GM21825 (cell line): ENCODE results near the gene CTSA.

ENCODE experiments used
- ATAC-seq: cut with Tn5 transposase; IDR thresholded peaks from one replicate; pipeline ENCODE4 v1.9.1; 2021; ENCODE audit warnings: mild to moderate bottlenecking, moderate library complexity; ENCODE audit not compliant: unreplicated experiment

CTSA gene

GRCh38 chr20:45890985-45891983 is at the start of gene CTSA, which contains the start of gene NEURL2:
TSS of gene CTSA (plus strand) at chr20:45891335. CDS start at chr20:45891569, 234 bp downstream.
TSS of gene NEURL2 (minus strand) at chr20:45891208. CDS start at chr20:45890991, 217 bp downstream.
- ATAC-seq, result peak; percentile 59

DNA sequence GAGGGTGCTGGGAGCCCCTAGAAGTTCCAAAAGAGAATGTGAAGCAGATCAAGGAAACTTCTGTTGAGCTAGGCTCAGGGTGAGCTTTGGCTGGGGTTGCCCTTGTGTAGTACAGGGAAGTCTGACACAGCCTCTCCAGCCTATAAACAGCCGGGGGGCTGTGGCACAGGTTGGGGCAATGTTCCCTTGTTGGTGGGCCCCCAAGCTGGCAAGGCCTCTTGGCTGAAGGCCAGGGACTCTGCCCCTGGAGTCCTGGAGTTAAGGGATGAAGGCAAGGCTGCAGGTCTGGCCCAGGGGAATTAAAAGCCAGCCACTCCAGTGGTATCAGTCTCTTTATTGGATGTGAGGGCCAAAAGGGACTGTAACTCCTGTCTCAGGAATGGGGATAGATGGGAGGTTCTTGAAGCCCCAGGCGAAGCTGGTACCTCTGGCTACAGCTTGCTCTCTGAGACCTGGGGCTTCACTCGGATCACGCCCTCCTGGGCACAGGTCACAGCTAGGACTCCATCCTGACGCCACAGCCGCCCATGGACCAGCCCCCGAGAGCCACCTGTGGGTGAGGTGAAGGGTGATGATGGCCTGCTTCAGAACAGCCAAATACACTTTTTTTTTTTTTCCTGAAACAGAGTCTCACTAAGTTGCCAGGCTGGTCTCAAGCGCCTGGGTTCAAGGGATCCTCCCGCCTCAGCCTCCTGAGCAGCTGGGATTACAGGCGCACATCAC is 49.6 kb upstream of the CTSA start:
- ATAC-seq, result no peak

GRCh38 chr20:45842169-45842812 is 48.8 kb upstream of the CTSA start:
- ATAC-seq, result no peak

DNA sequence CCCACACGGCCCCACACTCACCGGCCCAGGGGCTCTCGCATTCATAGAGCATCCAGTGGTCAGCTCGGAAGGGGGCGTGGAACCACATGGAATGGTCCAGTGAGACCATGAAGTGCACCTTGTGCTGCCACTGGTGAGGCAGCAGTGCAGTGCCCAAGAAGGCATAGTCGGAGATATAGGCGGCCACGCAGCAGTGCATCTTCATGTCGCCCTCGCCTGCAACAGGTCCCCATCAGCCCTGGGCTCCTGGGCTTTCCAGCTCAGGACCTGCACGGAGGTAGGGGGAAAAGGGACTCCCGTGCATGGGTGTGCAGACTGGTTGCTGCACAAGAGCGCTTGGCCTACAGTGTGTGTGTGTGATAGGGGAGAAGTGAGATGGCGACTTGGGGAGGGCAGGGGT is 47.6 kb upstream of the CTSA start:
- ATAC-seq, result no peak

- ATAC-seq, result no peak
Measured at GRCh38 chr20:45845452-45845851, 45.7 kb upstream of the CTSA start.

DNA sequence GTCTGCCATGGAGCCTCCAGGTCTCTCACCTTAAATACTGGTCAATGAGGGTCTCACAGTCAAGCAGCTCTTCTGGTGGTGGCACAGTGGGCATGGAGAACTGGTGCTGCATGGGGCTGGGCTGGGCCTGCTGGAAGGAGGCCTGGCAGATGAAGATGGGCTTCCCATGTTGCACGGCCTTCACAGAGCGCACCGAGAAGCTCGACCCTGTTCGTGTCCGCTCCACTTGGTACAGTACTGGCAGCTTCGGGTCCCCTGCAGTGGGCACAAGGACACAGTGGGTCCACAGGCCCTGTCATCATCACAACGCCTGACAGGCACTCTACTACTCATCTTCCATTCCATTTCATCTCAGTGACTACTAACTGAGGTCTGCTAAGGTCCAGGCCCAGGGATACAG is 42.7 kb upstream of the CTSA start:
- ATAC-seq, result no peak

GRCh38 chr20:45848969-45849582 is 42.1 kb upstream of the CTSA start:
- no peak for ATAC-seq

GRCh38 chr20:45850238-45850637 is 40.9 kb upstream of the CTSA start:
- ATAC-seq, result no peak

GRCh38 chr20:45850926-45851325 is 40.2 kb upstream of the CTSA start:
- ATAC-seq, result no peak

DNA sequence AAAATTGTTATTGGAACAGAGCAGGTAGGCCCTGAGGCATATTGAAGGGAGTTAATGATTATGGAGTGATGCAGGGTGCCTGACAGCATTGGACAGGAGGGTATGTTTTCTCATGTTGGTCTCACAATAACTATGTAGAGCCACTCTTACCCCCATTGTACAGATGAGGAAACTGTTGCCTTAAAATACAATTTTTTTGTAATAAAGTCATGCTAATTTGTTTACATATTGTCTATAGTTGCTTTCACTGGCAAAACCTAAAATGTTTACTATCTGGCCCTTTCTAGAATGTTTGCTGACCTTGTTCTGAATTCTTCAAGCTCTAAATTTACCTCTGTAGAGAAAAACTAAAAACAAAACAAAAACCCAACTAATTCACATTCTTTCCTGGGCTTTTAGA is 39.6 kb upstream of the CTSA start:
- no peak for ATAC-seq

DNA sequence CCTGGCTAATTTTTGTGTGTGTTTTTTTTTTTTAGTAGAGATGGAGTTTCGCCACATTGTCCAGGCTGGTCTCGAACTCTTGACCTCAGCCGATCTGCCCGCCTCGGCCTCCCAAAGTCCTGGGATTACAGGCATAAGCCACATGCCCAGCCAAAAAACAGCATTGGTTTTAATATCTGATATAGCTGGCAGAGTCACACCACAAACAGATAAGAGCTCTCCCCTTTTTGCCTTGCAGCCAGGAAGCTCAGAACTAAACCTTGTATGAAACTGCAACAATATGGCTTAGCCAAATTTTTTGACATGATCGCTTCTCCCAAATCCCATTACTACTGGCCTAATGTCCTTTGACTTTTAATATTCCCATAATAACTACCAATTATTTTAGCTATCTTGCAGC is 38.8 kb upstream of the CTSA start:
- ATAC-seq, result no peak

GRCh38 chr20:45853484-45853883 is 37.7 kb upstream of the CTSA start:
- no peak for ATAC-seq

- ATAC-seq, result peak; percentile 91
Measured at GRCh38 chr20:45857114-45857881, 33.8 kb upstream of the CTSA start, which contains the start of the genes ACOT8 and ZSWIM3. TSS of gene ACOT8 (minus strand) at chr20:45857392. CDS start at chr20:45857315, 77 bp downstream. TSS of gene ZSWIM3 (plus strand) at chr20:45857614. CDS start at chr20:45857826, 212 bp downstream.

- ATAC-seq, result peak; percentile 28
Measured at GRCh38 chr20:45857882-45858216, 33.3 kb upstream of the CTSA start.

GRCh38 chr20:45859916-45860315 is 31.2 kb upstream of the CTSA start:
- ATAC-seq, result no peak

DNA sequence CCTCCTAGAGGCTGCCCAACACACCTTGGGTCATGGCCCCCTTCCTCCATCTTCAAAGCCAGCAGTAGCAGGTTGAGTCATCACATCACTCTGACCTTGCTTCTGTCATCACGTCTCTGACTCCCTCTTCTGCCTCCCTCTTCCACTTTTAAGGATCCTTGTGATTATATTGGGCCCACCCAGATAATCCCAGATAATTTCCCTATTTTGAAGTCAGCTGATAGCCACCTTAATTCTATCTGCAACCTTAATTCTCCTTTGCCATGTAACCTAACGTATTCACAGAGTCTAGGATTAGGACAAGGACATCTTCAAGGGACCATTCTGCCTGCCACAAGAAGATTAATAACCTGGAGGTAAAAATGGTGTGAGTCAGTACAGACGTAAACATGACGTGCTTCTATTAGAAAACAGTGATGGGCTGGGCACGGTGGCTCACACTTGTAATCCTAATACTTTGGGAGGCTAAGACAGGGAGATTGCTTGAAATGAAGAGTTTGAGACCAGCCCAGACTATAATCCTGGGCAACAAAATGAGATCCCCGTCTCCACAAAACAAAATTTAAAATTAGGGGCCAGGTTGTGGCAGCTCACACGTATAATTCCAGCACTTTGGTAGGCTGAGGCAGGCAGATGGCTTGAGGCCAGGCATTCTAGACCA is 30.4 kb upstream of the CTSA start:
- no peak for ATAC-seq

DNA sequence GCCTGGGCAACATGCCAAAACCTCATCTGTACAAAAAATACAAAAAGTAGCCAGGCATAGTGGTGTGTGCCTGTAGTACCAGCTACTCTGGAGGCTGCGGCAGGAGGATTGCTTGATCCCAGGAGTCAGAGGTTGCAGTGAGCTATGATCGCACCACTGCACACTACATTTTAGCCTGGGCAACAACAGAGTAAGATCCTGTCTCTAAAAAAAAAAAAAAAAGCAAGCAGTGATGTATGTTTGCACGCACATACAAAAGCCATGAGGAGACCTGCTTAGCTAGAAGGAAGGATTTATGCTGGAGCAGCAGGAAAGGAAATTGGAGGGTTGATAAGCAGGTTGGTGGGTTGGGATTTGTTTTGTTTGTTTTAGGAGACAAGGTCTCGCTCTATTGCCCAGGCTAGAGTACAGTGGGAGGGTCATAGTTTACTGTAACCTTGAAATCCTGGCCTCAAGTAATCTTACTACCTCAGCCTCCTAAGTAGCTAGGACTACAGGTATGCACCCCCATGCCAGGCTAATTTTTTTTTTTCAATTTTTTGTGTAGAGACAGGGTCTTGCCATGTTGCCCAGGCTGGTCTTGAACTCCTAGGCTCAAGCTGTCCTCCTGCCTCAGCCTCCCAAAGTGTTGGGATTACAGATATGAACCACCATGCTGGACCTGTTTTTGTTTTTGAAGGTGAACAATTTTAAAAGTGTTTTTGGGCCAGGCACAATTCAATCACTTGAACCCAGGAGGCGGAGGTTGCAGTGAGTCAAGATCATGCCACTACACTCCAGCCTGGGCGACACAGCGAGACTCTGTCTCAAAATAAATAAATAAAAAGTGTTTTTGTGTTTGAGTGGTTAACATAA is 29.7 kb upstream of the CTSA start:
- no peak for ATAC-seq
